MV-4-11 (cell line): Measurements from ENCODE around the gene MCM7.
"Not testable (repeated sequence)": the region's sequence is repeated elsewhere in the genome, so short reads cannot be mapped to it uniquely, and the experiment has no call there.

Experiments
- DNase-seq: peaks from one replicate; lab custom pipeline; 2025; lab: John Stamatoyannopoulos, UW

Gene MCM7

GRCh38 chr7:100101016-100101862 lies at the start of gene MCM7, which contains the start of gene AP4M1:
MCM7 (minus strand) TSS chr7:100101397; CDS start chr7:100101294, 103 bp downstream.
AP4M1 (plus strand) TSS chr7:100101643; CDS start chr7:100101715, 72 bp downstream.
- DNase-seq, result peak; percentile 97

GRCh38 chr7:100148559-100149328 lies 47.5 kb upstream of the MCM7 start, which contains the start of gene LAMTOR4:
LAMTOR4 (plus strand) TSS chr7:100148918; CDS start chr7:100148973, 55 bp downstream.
- DNase-seq, result peak; percentile 99

- DNase-seq, result no peak
Observed at GRCh38 chr7:100148225-100148558, 47.0 kb upstream of the MCM7 start.

- no peak for DNase-seq
Observed at GRCh38 chr7:100147278-100147677, 46.1 kb upstream of the MCM7 start.

GRCh38 chr7:100146350-100146749 lies 45.2 kb upstream of the MCM7 start:
- DNase-seq, result peak; percentile 37

GRCh38 chr7:100142461-100142860 lies 41.3 kb upstream of the MCM7 start:
- no peak for DNase-seq

- peak; percentile 45 for DNase-seq
Observed at GRCh38 chr7:100141555-100141949, 40.4 kb upstream of the MCM7 start.

- DNase-seq, result no peak
Observed at GRCh38 chr7:100137851-100138760, 36.9 kb upstream of the MCM7 start.

- DNase-seq, result peak; percentile 52
Observed at GRCh38 chr7:100132697-100133151, 31.5 kb upstream of the MCM7 start.

- DNase-seq, result no peak
Observed at GRCh38 chr7:100132126-100132525, 30.9 kb upstream of the MCM7 start.

- DNase-seq, result peak; percentile 20
Observed at GRCh38 chr7:100130608-100131453, 29.6 kb upstream of the MCM7 start.

- DNase-seq, result not testable (repeated sequence)
Observed at GRCh38 chr7:100130220-100130607, 29.0 kb upstream of the MCM7 start.

- no peak for DNase-seq
Observed at GRCh38 chr7:100128637-100128963, 27.4 kb upstream of the MCM7 start.

GRCh38 chr7:100127866-100128636 lies 26.9 kb upstream of the MCM7 start:
- DNase-seq, result no peak

GRCh38 chr7:100126931-100127865 lies 26.0 kb upstream of the MCM7 start, which contains the start of gene MBLAC1:
MBLAC1 (plus strand) TSS chr7:100126967; CDS start chr7:100127396, 429 bp downstream.
- peak; percentile 81 for DNase-seq

GRCh38 chr7:100126239-100126930 lies 25.2 kb upstream of the MCM7 start:
- DNase-seq, result no peak

GRCh38 chr7:100124301-100125230 lies 23.4 kb upstream of the MCM7 start:
- no peak for DNase-seq
